HUDEP-2 (cell line): ENCODE data around the gene KSR2.

Source experiments
- DNase-seq, 76 experiments: peaks; one replicate each; lab custom pipeline; 2025; ENCODE audit not compliant: unreplicated experiment in 76 of 76; lab: John Stamatoyannopoulos, UW

KSR2 gene

DNA sequence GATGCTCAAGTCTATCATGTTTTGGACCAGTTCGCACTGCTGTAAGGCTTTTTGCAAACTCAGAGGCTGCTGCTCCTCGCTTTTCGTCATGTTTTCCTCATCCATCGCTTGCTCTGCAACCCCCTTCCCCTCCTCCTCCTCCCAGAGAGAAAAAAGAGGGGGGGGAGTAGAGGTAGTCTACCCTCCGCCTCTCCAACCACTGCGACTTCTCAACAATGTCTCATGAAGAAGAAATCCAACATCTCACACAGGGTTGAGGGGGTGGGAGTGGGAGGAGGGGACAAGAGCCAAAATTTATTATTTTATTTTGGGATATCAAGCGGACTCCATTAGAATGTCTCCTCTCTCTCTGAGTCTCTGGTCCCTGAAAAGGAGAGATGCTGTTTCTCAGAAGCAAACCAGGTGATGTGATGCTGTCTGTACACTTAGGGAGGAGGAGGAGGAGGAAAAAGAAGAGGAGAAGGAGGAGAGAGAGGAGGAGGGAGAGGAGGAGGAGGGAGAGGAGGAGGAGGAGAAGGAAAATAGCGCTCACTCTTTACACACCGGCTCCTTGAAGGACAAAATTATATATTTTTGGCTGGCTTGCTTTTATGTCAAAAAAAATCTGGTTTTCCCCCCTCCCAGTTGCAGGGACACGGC is 520 bp downstream of the KSR2 start:
- DNase-seq, result no peak

DNA sequence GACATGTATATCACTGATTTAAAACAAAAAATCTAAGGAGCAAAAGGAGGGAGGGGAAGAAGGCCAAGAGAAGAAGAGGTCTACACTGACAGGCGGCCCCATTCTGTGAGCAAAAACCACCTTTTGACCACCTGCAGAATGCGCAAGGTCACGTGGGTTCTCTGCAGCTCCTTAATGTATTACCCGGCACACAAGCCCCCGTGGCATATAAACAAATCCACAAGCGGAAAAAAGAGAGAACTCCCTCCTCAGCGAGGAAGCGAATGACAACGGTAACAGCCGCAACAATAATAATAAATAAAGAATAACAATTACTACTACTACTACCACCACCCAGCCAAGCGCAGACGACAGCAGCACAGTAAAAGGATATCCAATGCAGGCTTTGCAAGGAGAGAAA is 1.3 kb downstream of the KSR2 start:
- no peak for DNase-seq

DNA sequence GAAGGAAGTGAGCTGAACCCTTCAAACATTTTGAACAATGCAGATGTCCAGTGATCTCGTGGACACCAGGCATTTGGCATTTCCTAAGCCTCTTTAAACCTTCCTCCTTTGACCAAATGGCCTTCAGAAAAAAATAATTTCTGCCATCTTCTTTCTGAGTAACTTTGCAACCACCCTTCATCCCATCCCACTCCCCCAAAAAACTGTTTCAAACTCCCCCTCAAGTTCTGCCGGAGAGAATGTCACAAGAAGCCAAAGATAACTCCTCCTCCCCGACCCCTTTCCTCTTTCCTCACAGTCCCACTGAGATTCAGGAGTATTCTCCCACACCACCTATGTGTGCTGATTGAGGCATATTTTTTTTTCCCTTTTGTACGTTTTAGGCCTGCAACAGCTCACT is 1.7 kb downstream of the KSR2 start:
- DNase-seq, result no peak

DNA sequence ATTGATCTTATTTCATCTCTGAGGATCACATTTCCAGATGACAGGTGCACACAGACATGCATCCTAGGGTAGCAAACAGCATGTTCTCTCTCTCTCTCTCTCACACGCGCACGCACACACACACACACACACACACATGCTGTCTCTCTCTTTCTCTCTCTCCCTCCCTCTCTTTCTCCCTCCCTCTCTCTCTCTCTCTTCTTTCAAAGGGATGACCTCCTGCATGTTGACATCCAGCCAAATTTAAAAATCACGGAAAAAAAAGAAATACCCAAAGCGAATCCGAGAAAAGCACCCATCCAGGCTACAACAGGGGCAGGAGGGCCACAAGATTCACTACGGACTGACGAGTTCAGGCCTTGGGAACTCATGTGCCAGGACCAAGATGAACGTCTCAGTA is 2.3 kb downstream of the KSR2 start:
- no peak for DNase-seq

DNA sequence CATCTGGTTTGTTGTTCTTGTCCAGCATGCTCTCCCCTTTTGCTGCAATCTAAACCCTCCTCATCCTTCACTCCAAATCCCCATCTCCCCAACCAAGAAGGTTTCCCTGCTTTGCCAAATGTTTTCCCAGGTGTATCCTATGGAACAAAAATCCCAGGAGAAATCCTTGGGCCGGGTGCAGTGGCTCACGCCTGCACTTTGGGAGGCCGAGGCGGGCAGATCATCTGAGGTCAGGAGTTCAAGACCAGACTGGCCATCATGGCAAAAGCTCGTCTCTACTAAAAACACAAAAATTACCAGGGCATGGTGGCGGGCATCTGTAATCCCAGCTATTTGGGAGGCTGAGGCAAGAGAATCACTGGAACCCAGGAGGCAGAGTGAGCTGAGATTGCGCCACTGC is 5.0 kb downstream of the KSR2 start:
- DNase-seq, result no peak

DNA sequence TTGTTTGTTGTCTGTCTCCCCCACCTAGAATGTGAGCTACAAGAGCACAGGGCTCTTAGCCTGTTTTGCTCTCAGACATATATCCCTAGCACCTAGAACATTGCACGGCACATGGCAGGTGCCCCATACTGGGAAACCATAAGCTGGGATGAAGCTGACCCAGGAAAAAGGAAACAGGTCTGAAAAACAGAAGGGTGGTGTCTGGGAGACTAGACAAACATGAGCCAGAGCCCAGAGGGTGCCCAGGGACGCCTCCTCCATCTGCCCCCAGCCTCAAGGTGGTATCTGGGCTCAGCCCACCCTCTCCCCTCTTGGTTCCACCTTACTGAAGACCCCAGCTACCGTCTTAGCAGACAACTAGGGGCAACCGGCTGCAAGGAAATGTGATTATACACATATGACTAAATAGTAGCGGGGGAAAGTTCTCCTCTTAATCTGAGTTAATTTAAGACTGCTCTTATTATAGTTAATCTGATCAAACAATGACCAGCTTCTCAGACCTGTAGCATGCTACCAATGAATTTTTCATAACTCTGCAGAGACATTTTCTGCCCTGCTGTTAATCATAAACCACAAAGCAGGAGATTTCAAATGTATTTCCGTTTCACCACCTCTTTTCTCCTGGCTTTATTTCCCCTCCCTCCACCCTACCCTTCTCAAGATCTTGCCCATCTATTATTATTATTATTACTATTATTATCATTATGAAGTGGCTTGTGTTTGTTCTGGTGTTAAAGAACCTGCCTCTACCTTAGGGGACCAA is 31.9 kb downstream of the KSR2 start:
- no peak for DNase-seq

DNA sequence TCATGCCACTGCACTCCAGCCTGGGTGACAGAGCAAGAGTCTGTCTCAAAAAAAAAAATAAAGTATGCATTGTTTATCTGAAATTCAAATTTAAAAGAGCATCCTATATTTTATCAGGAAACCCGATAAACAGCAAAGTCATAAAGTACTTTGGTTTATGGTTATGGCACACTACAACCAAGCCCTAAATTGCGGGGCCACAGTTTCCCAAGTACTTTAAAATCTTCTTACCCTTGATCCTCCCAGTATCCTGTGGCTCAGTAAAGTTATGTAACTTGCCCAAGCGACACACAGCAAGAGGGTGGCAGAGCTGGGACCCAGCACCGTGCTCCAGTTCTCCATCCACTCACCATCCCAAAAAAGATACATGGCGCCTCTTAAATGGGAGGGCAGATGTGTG is 35.2 kb downstream of the KSR2 start:
- no peak for DNase-seq

DNA sequence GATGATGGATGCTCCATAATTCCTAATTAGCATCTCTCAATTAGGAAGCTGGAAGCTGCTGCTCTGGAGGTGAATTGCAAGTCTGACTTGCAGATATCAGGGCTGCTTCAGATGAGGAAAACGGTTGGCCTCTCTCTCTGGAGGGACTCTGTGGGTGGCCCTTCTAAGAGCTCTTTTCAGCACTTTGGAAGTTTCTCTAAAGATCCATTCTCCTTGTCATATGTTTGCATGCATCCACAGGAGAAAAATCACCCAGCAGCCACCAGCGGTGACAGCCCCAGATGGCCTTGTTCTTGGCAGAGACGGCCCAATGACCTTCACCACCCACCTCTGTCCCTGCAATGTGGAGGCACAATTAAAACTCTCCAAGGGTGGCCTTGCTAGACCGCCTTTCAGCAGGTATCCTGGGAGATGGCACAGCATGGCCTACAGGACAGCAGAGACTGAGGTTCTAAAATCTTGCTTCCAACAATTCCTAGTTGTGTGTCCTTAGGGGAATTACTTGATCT is 42.3 kb downstream of the KSR2 start:
- no peak for DNase-seq

DNA sequence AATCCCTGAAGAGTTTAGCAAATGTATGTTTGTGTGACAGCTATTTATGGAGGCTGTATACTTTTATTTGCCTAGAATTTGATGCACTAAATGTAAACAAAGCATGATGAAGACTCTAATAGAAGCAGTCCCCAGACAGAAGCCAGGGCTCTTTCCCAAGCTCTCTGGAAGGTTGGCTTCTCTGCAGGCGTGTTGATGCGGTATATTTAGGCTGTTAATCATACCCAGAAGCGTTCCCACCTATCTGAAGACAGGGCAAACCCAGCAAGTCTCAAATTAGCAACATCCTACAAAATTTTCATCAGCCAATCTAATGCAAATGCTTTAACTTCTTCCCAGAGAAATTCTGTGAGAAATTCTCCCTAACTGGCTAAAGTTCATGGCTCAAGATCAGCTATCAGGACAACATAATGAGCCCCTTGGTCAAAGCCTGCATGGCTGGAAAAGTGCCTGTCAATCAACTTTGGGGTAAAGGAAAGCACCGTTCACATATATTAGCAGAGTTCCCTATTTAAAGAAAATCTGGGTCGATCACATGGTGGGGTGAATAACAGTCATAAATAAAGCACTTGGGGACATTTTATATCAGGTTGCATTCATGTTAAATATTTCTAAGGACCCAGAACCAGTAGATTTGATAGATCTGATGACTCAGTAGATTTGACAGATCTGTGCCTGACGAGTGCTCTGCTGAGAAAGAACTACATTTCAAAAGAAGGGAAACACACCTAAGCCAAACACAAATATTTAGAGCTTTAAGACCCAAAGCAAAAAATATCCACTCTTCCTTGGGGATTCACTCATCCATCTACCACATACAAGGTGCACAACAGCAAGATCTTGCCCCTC is 46.6 kb downstream of the KSR2 start:
- no peak for DNase-seq

DNA sequence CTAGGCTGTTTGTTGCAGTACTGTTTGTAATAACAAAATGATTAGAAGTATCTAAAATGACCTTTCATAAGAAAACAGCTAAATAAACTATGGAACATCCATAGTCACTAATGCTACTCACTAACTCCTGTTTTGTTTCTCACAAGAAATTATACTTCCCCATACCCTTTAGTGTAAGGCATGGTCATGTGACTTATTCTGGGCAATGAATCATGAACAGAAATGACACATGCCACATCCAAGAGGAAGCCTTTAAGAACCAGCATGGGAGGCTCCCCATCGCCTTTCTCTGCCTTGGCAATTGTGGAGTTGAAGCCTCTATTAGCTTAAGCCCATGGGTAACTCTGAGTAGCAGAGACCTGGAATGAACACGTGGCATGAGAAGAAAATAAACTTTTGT is 49.3 kb downstream of the KSR2 start:
- no peak for DNase-seq

DNA sequence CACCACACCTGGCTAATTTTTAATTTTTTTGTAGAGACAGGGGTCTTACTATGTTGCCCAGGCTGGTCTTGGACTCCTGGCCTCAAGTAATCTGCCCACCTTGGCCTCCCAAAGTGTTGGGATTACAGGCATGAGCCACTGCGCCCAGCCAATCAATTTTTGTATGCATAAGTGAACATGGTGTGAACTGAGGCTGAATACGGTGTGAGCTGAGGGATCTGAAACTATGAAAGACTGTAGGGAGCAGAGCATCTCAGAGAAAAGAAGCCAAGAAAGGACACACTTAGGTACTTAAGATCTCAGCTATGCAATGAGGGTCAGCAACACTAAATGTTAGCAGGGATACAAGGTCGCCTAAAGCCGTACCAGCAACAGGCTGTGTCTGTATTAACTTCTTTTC is 54.1 kb downstream of the KSR2 start:
- no peak for DNase-seq

DNA sequence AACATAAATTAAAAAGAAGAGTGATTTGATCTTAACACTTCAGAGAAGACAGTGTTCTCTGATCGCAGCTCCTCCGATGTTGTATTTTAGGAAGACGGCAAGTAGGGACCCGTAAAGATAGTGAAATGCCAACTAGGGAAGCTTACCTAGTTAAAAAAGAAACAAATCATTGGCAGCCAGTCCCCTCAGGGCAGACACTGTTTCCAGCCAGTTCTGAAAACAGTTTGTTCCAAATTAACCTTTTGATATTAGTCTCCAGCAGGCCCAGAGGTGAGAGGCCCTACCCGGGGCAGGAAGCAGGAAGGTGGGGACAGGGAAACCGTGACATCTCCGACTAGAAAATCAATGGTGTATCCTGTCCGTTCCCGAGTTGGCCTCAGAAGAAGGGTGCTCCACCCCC is 56.0 kb downstream of the KSR2 start:
- DNase-seq, result no peak

DNA sequence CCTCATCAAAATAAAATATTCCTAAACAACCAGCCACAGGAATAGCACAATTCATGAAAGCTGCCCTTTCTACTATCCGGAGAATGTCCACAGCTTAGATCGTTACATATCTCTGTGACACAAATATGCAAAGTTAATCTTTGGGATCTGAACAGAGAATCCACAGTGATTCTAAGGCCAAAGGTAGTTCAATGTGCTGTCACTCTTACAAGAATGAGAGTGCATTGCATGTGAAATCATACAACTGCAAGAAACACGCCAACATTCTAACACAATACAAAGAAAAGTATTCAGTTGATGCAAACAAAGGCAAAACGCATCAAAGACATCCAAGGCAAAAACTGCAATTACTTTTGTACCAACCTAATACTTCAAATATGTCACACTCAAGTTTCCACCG is 60.4 kb downstream of the KSR2 start:
- no peak for DNase-seq

DNA sequence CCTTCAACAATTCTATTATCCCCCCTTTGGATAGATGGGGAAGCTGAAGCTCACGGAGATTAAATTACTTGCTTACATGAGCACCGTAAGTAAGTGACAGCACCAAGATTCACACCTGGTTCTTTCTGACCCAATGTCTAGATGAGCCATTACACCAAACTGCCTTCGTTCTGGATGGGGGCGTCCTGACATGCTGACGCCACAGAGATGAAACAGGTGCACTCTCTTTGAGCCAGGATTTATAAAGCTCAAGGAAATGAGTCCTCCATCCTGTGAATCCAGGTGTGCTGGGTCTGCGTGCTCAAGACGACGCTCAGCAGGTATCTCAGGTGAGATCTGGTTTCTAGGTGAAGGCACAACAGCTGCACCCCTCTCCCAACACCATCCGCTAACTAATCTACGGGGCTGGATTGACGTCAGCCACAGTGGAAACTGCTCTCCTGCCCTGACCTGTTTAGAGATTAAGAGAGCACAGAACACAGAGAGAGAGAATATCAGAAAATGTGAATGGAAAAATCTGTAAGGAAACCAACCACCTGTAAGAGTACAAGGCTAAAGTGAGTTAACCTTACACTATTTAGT is 61.6 kb downstream of the KSR2 start:
- no peak for DNase-seq

DNA sequence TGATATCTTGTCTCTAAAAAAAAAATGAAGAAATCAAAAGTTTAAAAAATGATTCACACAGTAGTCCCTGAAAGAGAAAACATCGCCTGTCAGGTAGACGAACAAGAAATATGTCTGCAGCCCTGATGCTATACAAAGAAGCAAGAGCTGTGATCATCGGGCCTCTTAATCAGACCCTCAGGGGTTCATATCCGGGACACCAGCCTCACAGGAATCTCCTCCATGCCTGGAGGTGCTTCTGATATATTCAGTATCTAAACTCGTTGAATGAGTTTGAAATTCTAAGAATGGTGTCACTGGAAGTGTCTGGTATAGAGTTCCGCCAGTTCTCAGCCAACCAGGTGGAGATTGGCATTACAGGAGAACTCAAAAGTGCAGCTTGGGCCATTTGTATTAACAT is 64.7 kb downstream of the KSR2 start:
- no peak for DNase-seq

DNA sequence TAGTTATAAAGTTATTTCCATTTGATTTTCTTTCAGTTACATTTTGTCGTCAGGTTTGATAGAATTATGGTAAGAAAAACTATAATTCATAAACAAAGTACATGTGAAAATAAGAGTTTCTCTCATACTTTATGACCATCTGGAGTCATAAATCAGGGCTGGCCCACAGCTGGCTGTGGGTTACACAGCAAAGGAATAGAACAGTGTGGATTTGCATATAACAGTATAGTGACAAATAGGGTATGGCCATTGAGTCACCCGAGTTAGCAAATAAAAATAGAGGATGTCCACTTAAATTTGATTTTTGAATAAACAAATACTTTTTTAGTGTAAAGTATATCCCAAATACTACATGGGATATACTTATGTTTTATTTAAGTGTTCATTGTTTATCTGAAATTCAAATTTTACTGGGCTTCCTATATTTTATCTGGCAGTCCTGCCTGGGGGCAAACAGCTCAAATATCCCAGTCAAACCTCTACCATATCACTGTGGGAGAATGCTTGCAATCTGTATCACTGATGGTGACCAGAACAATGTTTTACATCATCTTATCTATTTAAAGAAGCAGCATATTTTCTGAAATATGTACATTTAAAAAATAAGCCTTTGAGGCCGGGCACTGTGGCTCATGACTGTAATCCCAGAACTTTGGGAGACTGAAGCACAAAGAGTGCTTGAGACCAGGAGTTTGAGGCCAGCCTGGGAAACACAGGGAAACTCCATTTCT is 65.5 kb downstream of the KSR2 start:
- DNase-seq, result no peak

DNA sequence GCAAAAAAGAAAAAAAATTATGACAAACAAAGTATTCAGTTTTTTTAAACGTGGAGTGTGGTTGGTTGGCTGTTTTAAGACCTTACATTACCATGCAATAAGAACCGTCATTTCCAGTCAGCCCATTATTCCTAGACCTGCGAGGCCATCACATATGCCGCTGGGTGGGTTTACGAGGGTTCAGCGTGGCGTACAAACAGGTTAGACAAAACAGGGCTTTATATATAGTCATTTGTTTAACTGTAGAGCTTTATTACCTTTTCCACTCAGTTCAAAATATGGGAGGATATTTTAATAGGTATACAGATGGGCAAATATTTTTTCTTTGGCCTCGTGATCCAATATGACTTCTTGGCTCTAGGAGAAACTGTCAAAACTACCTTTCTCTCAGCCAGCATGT is 67.2 kb downstream of the KSR2 start:
- no peak for DNase-seq

DNA sequence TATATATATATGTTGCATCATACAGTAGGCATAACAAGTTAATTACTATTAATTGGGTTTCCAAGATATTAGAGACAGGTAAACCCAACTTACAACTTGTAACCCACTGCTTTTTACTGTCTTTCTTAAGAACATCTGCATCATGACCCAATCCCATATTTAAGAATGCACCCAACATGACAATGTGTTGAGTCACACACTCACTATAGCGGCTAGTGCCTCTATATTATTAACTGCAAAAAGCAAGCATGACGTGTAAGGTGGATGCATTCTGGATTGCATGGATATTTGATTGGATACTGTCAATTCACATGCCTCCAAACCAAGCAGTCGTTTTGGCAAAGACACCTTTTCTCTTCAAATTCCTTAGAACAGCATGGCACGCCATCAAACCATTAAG is 68.2 kb downstream of the KSR2 start:
- DNase-seq, result no peak

DNA sequence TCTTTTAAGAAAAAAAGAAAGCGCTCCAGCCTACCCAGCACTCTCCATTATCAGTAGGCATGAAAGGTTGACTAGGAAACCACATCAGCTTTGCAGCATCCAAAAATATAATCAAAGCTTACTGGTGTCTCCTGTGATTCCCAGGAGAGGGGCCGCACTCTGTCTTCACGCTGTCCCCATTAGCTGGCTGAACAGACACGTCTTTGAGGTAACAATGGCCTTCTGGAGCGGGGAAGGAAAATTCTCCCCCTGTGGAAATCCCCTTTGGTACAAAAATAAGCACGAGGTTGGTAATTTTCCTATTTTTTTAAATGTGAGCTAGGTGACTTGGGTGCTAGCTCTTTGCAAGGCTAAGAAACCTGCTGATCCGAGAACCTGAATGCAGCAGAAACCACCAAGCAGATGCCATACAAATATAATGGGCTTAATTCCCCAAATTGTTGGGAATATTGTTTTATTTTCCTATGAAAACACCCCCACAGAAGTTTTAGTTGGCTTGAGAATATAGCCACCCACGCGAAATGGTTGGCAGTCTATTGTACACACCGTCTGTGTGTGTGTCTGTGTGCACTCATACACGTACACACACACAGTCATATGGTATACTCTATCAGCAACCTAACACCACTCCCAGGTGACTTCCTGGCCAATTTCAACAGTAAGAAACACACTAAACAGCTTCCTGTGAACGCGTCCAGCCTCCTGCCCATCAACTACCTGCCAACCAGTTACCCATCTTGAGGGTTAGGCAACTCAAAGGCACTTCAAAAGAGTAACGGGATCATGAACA is 71.2 kb downstream of the KSR2 start:
- no peak for DNase-seq

DNA sequence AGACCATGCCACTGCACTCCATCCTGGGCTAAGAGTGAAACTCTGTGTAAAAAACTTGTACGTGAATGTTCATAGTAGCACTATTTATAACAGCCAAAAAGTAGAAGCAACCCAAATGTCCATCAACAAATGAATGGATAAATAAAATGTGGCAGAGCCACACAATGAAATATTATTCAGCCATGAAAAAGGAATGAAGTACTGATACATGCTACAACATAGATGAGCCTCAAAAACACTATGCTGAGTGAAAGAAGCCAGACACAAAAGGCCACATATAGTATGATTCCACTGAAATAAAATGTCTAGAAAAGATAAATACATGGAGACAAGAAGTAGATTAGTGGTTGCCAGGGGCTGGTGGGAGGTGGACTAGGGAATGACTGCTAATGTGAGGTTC is 72.8 kb downstream of the KSR2 start:
- DNase-seq, result no peak
